ENCODE results near the gene ARHGAP32. TPM values are rescaled to one million over a fixed set of nuclear protein-coding genes. Genes with fewer than 3 reads are reported as not detected.

The ARHGAP32 gene
- total RNA-seq (ENCODE audit: low replicate concordance): 14.7 and 21.4 TPM in 2 replicates

DNA sequence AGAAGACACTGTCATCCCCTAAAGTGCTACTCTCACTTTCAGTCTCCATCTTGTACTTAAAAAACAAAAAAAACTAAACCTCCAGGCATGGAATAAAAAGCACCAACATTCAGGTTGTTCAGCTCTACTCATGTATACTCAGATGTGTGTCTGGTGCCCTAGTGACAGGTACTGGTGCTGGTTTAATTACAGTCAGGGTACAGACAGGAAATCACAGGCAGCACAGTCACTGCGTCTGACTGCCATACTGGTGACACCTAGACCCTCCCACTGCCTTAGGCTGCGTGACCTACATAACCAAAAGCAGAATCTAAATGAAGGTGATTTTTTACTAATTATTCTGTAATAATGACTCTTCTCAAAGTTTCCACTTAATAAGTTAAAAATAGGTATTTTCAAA, at the start of gene ARHGAP32:
TSS of gene ARHGAP32 (minus strand) at position 176 of the 400 bp plus-strand sequence. CDS start at position 49, 127 bp downstream.
- Mint-ChIP-seq H3K9me3 (peaks cover 15% of the 10 kb centered on the region), H3K4me3 (no peak within 1 kb of the TSS), H3K27me3 (ENCODE audit: insufficient read depth, low read depth) (no peaks in the 10 kb centered on the region), H3K4me1 (peaks cover 4% of the 10 kb centered on the region), H3K36me3 (peaks cover 14% of the 10 kb centered on the region), H3K27ac (no peak within 1 kb of the TSS)
- Histone ChIP-seq H2AFZ (replicated peaks) (no peak within 1 kb of the TSS), H3K27me3 (no peaks in the 10 kb centered on the region), H3K4me1 (peaks cover 22% of the 10 kb centered on the region), H4K20me1 (ENCODE audit: low read depth) (peaks cover 6% of the 10 kb centered on the region), H3K27ac (no peak within 1 kb of the TSS), H3K4me3 (no peak within 1 kb of the TSS), H3K9ac (no peak within 1 kb of the TSS), H3K36me3 (no peaks in the 10 kb centered on the region), H3K4me2 (no peak within 1 kb of the TSS), H3K9me3 (ENCODE audit: low read depth) (no peaks in the 10 kb centered on the region), H3F3A (ENCODE audit: low read depth) (peaks cover 16% of the 10 kb centered on the region), H3K79me2 (ENCODE audit: low read depth) (peaks cover 55% of the 10 kb centered on the region)
- TF ChIP-seq CTCF (IDR thresholded peaks at IDR 0.05) (no peak), EZH2 (IDR thresholded peaks at IDR 0.05) (no peak), EZH2phosphoT487 (IDR thresholded peaks at IDR 0.05) (no peak)
- DNase-seq (ENCODE audit: low spot score): no peak

DNA sequence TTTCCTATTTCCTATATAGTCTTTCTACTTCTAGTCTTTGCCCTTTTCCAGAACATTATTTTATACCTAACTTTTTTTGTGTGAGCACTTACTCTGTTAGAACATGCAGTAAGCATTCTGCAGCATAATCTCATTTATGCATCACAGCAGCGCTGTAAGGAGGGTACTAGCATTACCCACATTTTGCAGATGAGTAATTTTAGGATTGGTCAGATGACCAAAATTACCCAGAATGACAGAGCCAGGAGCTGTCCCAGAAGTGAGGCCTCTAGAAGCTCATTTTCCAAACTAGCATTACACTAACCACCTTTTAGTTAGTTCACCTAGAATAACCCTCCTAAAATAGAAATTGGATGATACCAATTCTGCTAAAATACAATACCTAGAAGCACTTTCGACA, 47.1 kb upstream of the ARHGAP32 start:
- H3K9me3 ChIP-seq (ENCODE audit: low read depth): no peaks in the 10 kb centered on the region
- Mint-ChIP-seq H3K4me1 (no peaks in the 10 kb centered on the region), H3K4me3 (no peak overlapping the region), H3K27me3 (ENCODE audit: insufficient read depth, low read depth) (peaks cover 5% of the 10 kb centered on the region), H3K36me3 (peaks cover 34% of the 10 kb centered on the region), H3K27ac (no peak overlapping the region), H3K9me3 (peaks cover 25% of the 10 kb centered on the region)
- no peak overlapping the region for H3K4me2 ChIP-seq
- DNase-seq (ENCODE audit: low spot score): no peak
- no peaks in the 10 kb centered on the region for H3K36me3 ChIP-seq
- no peak overlapping the region for H3K27ac ChIP-seq
- peaks cover 49% of the 10 kb centered on the region for H3K79me2 ChIP-seq (ENCODE audit: low read depth)
- H4K20me1 ChIP-seq (ENCODE audit: low read depth): no peaks in the 10 kb centered on the region
- H3F3A ChIP-seq (ENCODE audit: low read depth): no peaks in the 10 kb centered on the region
- no peaks in the 10 kb centered on the region for H3K4me1 ChIP-seq
- H3K4me3 ChIP-seq: no peak overlapping the region
- TF ChIP-seq EZH2phosphoT487 (IDR thresholded peaks at IDR 0.05): no peak
- TF ChIP-seq CTCF (IDR thresholded peaks at IDR 0.05): no peak
- no peak for TF ChIP-seq EZH2 (IDR thresholded peaks at IDR 0.05)
- H2AFZ ChIP-seq (replicated peaks): no peak overlapping the region
- H3K9ac ChIP-seq: no peak overlapping the region
- no peaks in the 10 kb centered on the region for H3K27me3 ChIP-seq

GRCh38 chr11:129237880-129238638, 45.9 kb upstream of the ARHGAP32 start:
- Histone ChIP-seq H3K36me3 (no peaks in the 10 kb centered on the region), H3K9me3 (ENCODE audit: low read depth) (no peaks in the 10 kb centered on the region), H3F3A (ENCODE audit: low read depth) (no peaks in the 10 kb centered on the region), H3K27me3 (no peaks in the 10 kb centered on the region), H3K79me2 (ENCODE audit: low read depth) (peaks cover 41% of the 10 kb centered on the region), H3K4me3 (no peak overlapping the region), H3K27ac (no peak overlapping the region), H3K9ac (no peak overlapping the region), H4K20me1 (ENCODE audit: low read depth) (no peaks in the 10 kb centered on the region), H3K4me2 (no peak overlapping the region), H2AFZ (replicated peaks) (no peak overlapping the region), H3K4me1 (no peaks in the 10 kb centered on the region)
- no peak for DNase-seq (ENCODE audit: low spot score)
- no peak overlapping the region for H3K27ac Mint-ChIP-seq
- peaks cover 2% of the 10 kb centered on the region for H3K27me3 Mint-ChIP-seq (ENCODE audit: insufficient read depth, low read depth)
- TF ChIP-seq CTCF (IDR thresholded peaks at IDR 0.05) (no peak), EZH2 (IDR thresholded peaks at IDR 0.05) (no peak), EZH2phosphoT487 (IDR thresholded peaks at IDR 0.05) (no peak)
- peaks cover 34% of the 10 kb centered on the region for H3K36me3 Mint-ChIP-seq
- H3K4me1 Mint-ChIP-seq: no peaks in the 10 kb centered on the region
- peaks cover 21% of the 10 kb centered on the region for H3K9me3 Mint-ChIP-seq
- H3K4me3 Mint-ChIP-seq: no peak overlapping the region
